Hepatic stellate cell (primary cell): ENCODE measurements around the gene INHBC.
"Not testable (repeated sequence)": the region's sequence is repeated elsewhere in the genome, so short reads cannot be mapped to it uniquely, and the experiment has no call there.

Source experiments
- DNase-seq: peaks from one replicate; pipeline ENCODE4 v3.0.0; 2011; ENCODE audit warnings: low spot score

INHBC gene

DNA sequence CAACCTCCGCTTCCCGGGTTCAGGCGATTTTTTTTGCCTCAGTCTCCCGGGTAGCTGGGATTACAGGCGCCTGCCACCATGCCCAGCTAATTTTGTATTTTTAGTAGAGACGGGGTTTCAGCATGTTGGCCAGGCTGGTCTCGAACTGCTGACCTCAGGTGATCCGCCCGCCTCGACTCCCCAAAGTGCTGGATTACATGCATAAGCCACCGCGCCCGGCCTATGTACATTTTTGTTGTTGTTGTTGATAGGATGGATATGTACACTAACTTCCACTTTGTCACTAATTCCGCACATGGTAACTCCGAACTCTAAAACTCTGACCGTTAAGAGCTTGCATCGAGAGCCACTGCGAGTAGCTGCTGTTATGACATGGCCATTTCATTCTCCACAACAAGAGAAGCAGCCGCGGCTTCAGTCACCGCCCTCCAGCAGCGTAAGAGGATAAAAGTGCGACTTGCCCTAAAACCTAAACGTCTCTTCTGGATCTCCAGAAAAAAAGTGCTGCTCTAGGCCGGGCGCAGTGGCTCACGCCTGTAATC is 52.5 kb downstream of the INHBC start:
- no peak for DNase-seq

- DNase-seq, result peak; percentile 90
Observed at GRCh38 chr12:57487597-57488401, 53.2 kb downstream of the INHBC start, which contains the start of gene MARS1. Gene MARS1 (plus strand): TSS chr12:57488068. CDS start chr12:57488091, 23 bp downstream.

DNA sequence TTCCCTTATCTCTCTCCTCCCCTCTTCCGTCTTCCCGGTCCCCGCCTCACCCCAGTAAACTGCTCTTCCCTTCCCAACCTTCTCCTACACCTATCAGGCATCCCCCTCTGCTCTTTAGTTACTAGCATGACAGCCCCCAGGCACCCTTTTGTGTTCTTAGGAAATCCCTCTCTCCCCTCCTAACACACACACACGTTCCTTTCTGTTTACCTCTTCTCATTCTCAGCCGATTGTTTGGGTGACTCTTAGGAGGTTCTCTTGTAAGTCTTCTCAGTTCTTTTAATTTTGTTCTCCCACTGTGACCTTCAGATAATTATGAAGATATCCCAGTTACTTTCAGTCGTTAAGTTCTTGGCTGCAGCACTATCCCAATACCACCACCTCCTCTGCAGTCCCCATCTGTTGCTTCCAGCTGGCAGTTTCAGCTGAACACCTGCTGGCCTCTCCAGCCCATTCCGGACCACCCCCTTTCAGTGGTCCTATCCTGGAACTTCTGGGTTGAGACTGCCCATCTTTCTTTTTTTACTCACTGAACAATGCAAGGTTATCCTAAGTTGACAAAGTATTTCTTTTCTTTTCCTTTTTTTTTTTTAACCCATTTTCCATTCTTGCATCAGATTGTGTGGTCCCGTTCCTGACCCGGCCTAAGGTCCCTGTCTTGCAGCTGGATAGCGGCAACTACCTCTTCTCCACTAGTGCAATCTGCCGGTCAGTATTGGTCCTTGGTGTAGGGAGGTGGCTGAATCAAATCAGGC is 54.0 kb downstream of the INHBC start:
- DNase-seq, result no peak

GRCh38 chr12:57489157-57489641 is 54.6 kb downstream of the INHBC start:
- no peak for DNase-seq

DNA sequence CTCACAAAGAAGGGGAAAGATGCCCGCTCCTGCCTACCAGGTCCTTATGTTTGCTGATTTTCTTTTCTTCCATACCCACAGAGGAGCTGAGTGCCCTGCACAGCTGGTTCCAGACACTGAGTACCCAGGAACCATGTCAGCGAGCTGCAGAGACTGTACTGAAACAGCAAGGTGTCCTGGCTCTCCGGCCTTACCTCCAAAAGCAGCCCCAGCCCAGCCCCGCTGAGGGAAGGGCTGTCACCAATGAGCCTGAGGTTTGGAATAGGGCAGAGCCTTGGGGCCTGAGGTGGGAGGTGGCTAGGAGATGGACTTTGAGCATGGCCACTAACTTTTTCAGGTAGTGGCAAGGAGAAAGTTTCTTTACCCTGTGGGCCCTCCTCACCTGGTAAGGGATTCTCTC is 55.5 kb downstream of the INHBC start:
- no peak for DNase-seq

DNA sequence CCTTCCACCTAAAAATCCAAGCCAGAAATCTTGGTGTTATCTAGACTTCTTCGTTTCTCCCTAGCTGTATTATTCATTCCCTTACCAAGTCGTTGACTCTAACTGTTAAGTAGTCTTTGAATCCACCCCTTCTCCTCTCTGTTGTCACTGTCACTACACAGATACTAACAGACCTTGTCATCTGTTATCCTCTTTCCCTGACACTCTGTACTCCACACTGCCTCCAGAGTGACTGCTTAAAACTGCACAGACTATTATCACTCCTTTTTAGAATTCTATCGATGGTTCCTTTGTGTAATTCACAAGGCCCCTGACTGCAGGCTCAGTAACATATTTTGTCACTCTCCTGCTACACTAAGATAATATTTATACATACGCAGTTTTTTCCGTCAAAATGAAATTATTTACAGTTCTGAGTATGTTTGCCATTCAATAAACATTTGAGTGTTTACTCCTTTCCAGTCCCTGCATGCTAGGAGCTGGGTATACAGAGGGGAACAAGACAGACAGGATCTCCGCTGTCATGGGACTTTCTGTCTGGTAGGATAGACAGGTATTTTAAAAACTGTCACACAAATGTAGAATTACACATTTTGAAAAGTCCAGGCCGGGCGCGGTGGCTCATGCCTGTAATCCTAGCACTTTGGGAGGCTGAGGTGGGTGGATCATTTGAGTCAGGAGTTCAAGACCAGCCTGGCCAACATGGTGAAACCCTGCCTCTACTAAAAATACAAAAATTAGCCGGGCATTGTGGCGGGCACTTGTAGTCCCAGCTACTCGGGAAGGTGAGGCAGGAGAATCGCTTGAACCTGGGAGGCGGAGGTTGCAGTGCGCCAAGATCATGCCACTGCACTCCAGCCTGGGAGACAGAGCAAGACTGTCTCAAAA is 57.1 kb downstream of the INHBC start:
- DNase-seq, result no peak

- DNase-seq, result not testable (repeated sequence)
Observed at GRCh38 chr12:57495051-57495701, 60.6 kb downstream of the INHBC start.

- no peak for DNase-seq
Observed at GRCh38 chr12:57496822-57497221, 62.2 kb downstream of the INHBC start.

DNA sequence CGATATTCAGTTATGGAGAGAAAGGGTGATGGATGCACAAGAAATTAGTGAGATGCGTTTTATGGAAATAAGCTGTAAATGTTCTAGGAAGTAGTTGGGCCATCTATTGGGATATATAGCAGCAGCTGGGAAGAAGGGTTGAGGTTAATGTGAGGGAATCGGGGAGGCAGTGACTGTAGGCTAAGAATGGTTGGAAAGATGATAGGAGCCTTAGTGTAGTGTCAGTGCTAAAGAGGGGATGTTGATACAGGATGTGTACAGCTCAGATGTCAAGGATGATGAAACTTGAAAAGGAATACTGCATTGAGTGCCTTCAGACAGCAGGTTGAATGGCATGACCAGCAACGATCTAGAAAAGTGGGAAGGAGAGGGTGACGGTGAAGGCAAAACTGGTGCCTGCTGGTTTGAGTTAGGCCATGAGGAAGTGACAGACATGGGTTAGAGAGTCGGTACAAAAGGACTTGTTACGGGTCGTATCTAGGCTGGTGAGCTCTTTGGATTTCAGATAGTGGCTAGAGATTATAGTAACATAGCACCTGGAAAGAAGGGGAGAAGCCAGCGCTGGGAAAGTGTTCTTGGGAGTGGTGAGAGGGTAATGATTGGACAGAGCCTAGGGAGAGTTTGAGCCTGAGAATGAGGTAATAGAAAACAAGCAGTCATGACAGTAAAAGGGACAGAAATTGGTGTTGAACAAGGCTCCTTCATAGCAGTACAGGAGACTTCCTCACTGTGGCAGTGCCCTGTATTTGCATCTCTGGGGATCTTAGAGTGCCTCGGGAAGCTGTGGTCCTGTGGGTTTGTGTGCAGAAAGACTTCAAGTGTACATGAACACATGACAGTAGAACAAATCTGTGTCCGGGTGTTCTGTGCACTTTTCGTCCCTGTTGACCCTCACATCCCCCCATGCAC is 62.9 kb downstream of the INHBC start:
- no peak for DNase-seq

DNA sequence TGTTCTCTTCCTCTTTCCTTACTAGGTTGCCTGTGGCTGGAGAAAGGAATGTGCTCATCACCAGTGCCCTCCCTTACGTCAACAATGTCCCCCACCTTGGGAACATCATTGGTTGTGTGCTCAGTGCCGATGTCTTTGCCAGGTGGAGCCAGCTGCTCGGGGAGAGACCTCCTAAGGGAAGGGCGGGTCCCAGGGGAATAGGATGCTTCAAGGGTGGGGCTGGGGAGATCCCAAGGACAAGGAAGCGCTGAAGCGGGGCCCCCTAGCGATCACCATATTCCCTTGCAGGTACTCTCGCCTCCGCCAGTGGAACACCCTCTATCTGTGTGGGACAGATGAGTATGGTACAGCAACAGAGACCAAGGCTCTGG is 63.5 kb downstream of the INHBC start:
- DNase-seq, result no peak

DNA sequence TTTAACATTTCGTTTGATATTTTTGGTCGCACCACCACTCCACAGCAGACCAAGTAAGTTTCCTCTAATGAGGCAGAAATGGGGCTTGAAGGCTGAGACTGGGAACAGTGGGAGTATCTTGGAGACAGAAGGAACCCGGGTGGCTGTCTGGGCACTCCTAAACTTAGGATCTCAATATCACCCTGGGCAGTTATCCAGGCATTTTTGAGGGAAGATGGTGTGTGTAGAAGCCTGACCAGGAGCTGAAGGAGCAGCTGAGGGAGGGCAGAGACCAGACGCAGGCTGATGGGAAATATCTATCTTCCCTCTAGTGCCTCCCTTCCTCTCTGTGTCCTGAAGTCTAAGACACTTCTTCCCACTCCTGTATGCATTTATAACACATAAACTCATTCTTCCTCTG is 64.0 kb downstream of the INHBC start:
- DNase-seq, result no peak

DNA sequence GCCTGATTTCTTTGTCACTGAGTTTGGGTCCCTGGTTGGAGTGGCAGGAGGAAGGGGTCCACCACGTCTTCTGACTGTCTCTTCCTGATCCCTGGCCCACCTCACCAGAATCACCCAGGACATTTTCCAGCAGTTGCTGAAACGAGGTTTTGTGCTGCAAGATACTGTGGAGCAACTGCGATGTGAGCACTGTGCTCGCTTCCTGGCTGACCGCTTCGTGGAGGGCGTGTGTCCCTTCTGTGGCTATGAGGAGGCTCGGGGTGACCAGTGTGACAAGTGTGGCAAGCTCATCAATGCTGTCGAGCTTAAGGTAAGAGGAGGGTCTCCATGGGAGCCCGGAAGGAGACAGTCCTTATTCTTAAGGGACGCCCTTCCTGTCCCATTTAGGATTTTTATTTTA is 65.6 kb downstream of the INHBC start:
- DNase-seq, result no peak
